ENCODE data around the gene ZNF213.
A peak's percentile ranks its signal among the peaks of the same experiment; 100 is the strongest.

ZNF213 gene, protein sequence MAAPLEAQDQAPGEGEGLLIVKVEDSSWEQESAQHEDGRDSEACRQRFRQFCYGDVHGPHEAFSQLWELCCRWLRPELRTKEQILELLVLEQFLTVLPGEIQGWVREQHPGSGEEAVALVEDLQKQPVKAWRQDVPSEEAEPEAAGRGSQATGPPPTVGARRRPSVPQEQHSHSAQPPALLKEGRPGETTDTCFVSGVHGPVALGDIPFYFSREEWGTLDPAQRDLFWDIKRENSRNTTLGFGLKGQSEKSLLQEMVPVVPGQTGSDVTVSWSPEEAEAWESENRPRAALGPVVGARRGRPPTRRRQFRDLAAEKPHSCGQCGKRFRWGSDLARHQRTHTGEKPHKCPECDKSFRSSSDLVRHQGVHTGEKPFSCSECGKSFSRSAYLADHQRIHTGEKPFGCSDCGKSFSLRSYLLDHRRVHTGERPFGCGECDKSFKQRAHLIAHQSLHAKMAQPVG

DNA sequence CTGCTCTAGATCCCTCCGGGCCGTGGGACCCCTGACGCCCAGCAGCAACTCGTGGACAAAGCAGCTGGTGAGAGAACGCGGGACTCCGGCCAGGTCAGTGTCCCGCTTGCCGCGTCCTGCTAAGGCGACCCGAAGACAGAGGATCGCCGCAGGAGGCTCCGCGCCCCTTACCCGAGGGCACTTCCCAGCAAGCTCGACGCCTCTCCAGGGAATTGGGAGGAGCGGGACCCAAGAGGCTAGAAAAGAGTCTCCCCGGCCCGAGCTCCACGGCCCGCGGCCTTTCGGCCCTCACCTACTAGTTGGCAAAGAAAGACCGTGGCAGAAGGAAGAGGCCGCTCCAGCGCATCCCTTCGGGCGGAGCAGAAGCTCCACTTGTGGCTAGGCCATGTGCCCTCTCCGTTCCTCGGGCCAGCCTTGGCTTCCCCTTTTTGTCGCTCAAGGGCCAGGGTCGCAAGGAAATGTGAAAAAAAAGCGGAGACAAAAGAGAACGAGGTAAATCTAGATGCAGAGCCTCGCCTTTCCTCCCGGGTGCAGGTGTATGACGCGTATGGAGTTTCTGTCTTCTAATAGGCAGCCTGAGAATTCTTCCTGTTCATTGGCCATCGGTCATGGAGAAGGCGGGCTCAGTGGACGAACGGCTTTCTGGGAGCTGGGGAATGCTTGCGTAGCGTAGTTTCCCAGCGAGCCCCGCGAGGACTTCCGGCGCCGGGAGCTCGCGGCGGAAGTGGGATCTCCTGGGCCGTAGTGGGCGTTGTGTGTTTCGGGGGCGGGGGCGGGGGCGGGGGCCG, at the start of gene ZNF213:
ZNF213 (plus strand) TSS at position 692 of the 788 bp plus-strand sequence. CDS start 2,252 bp downstream, outside the sequence.
- peak; percentile 97 for DNase-seq (ENCODE audit: low spot score)

DNA sequence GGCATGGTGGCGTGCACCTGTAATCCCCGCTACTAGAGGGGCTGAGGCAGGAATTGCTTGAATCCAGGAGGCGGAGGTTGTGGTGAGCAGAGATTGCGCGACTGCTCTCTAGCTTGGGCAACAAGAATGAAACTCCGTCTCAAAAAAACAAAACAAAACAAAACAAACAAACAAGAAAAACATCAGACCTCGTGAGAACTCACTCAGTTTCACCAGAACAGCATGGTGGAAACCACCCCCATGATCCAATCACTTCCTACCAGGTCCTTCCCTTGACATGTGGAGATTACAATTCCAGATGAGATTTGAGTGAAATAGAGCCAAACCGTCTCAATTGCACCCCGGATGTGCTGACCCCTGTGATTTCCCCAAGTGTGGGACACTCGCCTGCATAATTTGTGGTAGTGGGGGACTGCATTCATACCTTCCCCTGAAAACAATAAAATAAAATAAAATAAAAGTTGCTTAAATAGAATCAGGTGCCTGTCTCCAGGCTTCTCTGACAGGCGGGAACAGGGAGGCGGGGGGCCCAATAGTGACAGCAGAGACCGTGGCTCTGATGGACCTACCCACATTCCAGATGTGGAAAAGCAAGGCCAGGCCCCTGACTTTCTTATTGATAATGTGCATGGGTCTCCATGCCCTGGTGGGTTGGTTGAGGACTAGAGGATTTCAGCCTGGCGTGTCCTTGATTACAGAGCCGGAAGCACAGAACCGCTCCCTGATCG, 48.8 kb upstream of the ZNF213 start:
- DNase-seq (ENCODE audit: low spot score), result no peak

DNA sequence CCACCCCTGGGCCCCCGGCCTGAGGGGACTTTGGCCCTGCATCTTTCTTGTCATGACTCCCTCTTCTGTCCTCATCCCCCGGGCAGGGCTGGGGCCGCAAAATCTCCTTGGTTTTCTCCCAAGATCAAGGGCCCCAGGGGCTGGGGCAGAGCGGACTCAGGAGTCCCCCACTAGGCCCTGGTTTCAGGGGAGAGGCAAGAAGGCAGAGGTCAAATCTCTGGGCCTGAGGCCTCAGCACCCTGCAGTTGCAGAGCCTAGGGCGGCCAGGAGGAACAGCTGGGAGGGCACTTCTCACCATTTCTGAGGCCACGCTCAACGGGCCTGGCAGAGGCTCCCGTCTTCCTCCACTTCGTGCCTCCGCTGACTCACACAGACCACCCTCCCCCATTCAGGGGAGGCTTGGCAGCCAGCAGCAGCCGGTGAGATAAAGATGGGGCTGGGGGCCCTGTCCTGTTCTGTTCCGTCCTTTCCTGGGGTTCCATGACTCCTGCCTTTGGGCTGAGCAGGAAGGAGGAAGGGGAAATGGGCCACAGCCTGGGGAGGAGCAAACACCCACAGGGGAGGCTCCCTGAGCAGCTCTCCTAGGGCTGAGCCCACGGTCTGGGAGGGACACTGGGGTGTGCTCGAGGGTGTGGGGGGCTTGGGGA, 48.1 kb upstream of the ZNF213 start:
- DNase-seq (ENCODE audit: low spot score), result no peak

DNA sequence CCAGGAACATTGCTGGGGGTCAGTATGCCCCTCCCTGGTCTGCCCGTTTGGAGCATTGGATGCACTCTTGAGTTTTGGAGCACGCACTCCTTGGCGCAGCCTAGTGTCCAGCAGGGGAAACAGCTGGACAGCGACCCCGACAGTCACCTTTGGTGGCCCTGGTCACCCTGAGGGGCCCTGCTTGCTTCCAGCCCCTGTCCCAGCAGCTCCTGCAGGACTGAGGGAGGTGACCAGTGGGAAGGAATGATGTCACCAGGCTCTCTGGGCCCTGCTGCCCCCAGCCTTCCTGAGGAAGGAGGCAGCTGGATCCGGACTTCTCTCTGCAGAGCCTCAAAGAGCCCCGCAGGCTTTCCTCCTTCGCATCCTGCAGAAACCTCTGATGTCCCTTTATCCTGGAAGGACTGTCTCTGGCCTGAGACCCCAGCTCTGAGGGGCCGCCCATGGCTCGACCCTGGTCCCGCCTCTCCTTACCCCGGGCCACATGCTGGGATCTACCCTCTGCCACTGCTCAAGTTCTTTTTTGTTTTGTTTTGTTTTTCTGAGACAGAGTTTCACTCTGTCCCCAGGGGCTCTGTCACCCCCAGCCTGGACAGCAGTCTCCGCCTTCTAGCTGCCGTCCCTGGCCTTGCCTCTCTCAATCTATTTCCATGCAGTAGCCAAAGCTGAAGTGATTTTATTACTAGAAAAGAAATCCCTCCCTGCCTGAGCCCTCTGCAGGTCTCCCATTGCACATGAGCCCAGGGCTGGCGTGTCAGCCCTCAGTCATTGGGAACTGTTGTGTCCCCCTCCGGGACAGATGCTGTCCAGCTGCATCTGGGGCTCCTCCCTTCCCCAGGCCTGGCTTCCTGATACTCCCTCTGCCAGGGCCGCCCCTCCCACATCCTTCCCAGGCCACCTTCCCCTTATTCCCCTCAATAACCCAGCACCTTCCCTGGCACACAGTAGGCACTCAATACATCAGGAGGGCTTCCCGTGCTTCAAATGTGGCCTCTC, 47.3 kb upstream of the ZNF213 start:
- DNase-seq (ENCODE audit: low spot score), result no peak

DNA sequence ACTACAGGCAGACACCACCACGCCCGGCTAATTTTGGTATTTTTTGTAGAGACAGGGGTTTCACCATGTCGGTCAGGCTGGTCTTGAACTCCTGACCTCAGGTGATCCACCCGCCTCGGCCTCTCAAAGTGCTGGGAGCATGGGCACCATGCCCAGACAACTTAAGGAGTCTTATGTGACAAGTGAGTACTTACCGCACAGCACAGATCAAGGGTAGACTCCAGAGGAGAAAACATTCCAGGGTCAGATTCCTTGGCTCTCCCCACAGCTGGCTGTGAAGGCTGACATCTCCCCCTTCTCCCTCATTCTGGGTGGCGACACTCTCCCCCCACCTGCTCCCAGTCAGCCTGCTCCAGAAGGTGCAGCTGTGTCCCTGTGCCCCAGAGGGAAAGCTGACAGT, 46.4 kb upstream of the ZNF213 start:
- no peak for DNase-seq (ENCODE audit: low spot score)

DNA sequence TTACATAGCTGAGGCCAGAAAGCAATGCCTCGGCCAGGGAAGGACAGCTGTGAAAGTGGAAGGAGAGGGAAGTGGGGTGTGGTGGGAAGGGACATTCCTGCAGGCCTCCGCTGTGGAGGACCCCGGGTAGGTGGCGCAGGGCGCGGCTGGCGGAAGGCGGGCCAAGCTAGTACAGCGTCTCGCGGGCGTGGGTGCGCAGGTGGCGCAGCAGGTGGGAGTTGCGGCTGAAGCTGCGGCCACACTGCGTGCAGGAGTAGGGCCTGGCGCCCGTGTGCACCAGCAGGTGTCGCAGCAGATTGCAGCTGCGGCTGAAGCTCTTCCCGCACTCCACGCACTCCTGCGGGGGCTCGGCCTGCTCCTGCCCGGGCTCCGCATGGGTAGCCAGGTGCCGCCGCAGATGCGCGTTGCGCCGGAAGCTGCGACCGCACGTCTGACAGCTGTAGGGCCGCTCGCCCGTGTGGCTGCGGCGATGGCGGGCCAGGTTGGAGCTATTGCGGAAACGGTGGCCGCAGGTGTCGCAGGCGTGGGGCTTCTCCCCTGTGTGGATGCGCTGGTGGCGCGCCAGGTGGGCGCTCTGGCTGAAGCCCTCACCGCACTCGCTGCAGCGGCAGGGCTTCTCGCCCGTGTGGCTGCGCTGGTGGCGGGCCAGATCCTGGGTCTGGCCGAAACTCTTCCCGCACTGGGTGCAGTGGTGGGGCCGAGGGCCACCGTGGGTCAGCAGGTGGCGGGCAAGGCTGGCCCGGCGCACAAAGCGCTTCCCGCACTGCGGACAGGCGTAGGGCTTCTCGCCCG, 45.7 kb upstream of the ZNF213 start:
- no peak for DNase-seq (ENCODE audit: low spot score)

DNA sequence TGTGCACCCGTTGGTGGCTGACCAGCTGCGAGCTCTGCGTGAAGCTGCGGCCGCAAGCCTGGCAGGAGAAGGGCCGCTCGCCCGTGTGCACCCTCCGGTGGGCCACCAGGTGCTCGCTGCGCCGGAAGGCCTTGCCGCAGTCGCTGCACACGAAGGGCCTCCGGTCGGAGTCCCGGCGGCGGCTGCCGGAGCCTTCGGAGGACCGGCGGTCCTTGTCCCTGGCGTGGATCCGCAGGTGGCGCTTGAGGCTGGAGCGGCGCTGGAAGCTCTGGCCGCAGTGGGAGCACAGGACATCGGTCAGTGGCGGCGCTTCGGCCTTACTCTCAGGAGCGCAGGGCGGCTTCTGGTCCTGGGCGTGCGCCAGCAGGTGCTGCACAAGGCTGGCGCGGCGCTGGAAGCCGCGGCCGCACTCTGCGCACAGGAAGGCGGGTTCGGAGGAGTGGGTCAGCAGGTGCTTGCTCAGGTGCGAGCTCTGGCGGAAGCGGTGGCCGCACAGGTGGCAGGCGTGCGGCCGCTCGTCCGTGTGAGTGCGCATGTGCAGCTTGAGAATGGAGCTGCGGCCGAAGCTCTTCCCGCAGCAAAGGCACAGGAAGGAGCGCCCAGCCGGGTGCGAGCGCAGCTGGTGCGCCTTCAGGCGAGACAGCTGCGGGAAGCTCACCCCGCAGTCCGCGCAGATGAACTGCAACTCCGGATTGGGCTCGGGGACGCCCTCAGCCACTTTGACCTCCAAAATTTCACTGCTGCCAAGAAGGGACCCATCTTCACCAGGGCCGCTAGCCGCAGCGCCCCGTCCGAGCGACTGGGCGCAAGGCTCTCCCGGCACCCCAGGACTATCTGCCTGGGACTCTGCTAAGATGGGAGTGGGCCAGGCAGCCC, 44.9 kb upstream of the ZNF213 start:
- no peak for DNase-seq (ENCODE audit: low spot score)

DNA sequence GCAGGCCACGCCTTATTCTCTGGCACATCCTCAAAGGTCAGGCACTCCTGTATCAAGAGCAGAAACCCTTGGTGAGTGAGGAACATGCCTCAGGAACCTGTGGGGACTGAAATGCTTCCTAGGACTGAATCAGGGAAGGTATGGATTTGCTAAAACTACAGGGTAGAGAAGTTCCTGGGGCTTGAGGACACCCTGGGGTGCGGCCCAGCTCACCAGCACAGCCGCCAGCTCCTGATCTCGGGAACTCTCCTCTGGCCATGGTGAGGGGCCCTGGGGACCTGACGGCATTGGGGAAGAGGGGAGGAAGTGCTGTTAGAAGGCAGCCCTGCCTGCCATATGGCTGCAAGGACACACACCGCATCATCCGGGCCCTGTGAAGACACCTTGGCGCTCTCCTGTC, 43.3 kb upstream of the ZNF213 start:
- no peak for DNase-seq (ENCODE audit: low spot score)

DNA sequence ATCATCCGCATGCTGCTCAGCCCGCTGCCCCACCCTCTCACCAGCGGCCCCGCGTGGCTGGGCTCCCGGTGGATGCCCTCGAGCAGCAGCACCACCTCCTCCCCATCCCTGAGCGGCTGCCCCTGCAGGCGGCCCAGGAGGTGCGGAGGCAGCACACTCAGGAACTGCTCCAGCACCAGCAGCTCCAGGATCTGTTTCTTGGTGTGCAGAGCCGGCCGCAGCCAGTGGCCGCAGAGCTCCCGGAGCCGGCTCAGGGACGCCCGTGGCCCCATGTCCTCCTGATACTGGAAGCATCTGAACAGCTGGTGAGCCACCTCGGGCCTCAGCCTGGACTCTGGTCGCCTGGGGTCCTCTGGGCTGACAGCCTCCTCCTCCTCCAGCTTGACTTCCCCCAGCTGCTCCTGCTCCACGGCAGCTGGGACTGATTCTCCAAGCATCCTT, 42.3 kb upstream of the ZNF213 start:
- no peak for DNase-seq (ENCODE audit: low spot score)

DNA sequence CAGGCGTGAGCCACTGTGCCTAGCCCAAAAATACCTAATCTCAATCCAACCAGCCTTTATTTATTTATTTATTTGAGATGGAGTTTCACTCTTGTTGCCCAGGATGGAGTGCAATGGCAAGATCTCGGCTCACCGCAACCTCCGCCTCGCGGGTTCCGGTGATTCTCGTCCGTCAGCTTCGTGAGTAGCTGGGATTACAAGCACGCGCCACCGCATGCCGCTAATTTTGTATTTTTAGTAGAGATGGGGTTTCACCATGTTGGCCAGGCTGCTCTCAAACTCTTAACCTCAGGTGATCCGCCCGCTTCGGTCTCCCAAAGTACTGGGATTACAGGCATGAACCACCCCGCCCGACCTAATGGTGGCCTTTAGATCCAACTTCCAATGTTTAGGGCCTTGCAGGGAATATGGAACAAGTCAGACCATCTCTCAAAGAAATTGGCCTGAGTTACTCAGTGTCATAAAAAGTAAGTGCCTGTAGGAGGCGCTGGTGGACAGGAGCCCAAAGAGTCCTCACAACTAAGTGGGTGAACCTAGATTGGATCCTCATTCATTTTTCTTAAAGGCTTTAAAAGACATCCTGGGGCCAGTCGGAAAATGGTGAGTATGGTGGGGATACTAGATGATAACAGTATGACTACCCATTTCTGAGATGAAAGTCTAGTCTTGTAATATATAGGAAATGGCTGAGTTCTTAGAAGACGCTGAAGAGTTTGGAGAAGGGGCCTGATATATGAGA, 40.4 kb upstream of the ZNF213 start:
- DNase-seq (ENCODE audit: low spot score), result peak; percentile 74

DNA sequence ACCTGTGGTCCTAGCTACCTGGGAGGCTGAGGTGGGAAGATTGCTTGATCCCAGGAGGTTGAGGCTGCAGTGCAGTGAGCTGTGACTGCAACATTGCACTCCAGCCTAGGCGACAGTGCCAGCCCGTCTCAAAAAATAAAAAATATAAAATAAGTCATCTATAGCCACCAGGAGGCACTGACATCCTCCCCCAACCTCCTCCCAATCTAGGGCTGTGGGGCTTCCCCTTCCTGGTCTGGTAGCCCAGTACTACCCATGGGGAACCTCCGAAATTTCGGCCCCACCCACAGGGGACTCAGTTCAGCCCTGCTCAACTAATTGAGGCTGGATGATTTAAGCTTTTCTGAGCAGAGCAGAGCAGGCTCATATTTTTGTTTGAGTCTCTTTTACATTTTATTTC, 39.0 kb upstream of the ZNF213 start:
- peak; percentile 74 for DNase-seq (ENCODE audit: low spot score)

DNA sequence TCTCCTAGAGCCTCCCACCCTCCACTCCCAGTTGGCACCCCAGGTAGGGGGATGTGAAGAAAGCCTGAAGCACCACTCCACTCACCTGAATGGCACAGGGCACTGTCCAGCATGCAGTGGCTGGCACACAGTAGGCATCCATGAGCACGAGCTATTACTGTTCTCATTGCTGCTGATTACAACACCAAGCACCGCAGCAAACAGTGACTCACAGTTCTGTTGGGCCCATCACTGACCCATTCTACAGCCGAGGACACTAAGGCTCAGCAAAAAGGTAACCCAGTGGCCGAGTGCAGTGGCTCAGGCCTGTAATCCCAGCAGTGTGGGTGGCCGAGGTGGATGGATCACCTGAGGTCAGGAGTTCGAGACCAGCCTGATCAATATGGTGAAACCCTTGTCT, 38.5 kb upstream of the ZNF213 start:
- no peak for DNase-seq (ENCODE audit: low spot score)

DNA sequence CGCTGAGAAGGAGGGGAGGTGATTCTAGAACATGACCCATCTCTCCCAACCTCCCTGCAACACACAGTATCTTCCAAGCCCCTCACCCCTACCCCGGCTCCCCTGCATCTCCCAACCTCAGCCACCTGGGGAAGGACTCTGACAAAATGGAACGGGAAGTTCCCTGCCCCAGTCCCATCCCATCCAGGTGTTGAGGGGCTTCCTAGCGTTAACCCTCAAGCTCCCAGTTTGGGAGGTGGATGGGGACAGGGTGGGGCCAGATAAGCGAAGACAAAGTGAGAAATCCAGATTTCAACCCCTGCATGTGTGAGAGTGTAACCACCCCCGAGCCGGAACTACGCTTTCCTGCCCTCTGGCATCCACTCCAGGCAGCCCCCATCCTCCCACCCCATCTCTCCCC, 37.6 kb upstream of the ZNF213 start:
- no peak for DNase-seq (ENCODE audit: low spot score)

DNA sequence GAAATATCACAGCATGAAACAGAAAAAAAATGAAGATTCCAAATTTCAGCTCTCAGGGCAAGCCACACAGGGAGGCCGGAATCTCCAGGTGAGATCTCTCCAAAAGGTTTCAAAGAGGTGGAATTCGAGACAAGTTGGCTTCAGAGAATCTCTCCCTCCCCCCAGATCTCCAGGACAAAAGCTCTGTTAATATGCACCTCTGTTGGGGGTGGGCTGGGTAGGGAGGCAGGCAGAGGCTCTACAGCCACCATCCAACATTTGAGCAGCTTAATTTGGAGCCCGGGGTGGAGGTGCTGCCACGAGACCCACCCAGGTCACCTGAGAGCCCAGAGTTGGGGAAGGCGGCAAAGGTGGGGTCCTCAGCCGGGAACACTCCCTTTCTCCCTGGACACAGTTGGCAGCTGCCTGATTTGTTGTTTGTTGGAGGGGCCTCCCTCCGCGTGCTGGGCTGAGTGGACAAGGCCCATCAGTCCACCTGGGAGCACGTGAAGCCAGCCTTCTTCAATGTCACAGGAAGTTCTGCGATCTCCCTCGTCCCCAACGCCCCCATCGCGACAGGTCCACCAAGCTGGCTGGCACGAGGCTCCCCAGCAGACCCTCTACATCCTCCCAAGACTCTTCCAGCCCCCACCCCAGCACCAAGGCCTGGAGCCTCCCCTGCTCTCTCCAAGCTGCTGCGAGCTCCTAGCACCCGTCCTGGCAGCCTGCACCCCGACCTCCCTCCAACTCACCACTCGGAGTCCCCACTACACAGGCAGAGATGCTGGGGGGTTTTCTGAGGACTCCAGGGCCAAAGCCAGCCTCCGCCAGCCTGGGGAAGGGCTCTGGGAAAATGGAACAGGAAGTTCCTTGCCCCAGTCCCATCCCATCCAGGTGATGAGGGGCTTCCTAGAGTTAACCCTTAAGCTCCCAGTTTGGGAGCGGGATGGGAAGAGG, 36.1 kb upstream of the ZNF213 start, which contains the start of gene ZSCAN10:
ZSCAN10 (minus strand) TSS at position 836 of the 936 bp plus-strand sequence. CDS start 6,357 bp downstream, outside the sequence.
- DNase-seq (ENCODE audit: low spot score), result no peak

DNA sequence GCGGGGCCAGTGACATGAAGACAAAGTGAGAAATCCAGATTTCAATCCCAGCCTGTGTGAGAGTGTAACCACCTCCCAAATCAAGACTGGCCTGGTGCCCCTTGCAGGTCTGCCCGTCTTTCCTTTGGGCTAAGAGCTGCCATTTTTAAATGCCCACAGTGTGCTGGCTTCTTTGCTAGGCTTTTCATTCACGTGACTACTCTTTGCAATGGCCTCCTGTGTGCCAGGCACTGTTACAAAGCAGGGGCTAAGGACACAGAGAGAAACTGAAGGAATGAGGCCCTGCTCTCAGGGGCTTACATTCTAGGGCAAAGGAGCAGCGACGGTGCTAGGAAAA, 35.5 kb upstream of the ZNF213 start:
- DNase-seq (ENCODE audit: low spot score), result no peak

DNA sequence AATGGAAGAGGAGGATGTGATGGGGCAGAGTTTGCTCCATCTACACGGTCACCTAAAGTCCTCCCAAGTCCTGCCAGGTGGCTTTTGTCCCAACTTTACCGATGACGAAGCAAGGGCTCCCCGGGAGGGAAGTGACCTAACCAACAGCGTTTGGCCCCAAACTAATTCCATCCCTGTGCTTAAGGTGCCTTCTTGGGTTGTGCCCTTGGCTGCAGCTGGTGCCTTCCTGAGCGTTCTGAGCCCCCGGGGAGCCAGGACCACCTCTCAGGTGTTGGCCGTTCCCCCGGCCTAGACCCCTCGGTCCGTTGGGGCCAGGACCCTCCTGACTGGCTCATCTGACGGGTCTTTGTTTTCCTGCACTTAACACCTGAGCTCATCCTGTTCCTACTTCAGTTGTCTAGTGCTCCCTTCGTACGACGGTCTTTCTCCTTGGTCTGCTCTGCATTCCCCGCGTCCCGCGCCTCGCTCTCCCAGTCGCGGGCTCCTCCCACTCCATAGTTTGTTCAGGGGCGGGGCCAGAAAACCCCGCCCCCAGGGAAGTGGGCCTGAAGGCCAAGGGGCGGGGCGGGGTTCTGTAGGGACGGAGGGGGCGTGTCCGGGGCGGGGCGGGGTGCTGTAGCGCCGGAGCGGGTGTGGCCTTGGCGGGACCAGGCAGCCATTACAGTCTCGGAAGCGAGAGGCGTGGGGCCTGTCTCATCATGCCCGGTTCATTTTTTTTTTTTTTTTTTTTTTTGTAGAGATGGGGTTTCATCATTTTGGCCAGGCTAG, 34.9 kb upstream of the ZNF213 start:
- DNase-seq (ENCODE audit: low spot score), result peak; percentile 90

Measured in CD4-positive, alpha-beta T cell treated with Interleukin-15 for 4 hours (primary cell).